ENCODE measurements around the gene MYO18B.

MYO18B gene

GRCh38 chr22:25816522-25817059, 74.6 kb downstream of the MYO18B start:
- Histone ChIP-seq H3K4me1 (ENCODE audit: control insufficient read depth, low read depth, low read length) (no peaks in the 10 kb centered on the region), H3K27me3 (ENCODE audit: control insufficient read depth, insufficient read depth, low read length) (no peaks in the 10 kb centered on the region), H3K36me3 (ENCODE audit: control insufficient read depth, low read depth, low read length) (no peaks in the 10 kb centered on the region), H3K27ac (ENCODE audit: low read length) (no peak overlapping the region), H3K4me3 (ENCODE audit: low read length) (no peak overlapping the region), H3K9ac (ENCODE audit: low read length) (no peak overlapping the region), H3K9me3 (ENCODE audit: control insufficient read depth, low read depth, low read length) (no peaks in the 10 kb centered on the region)

- no peaks in the 10 kb centered on the region for H3K36me3 ChIP-seq (ENCODE audit: control insufficient read depth, low read depth, low read length)
- H3K4me3 ChIP-seq (ENCODE audit: low read length), result no peak overlapping the region
- H3K4me1 ChIP-seq (ENCODE audit: control insufficient read depth, low read depth, low read length), result no peaks in the 10 kb centered on the region
- H3K27ac ChIP-seq (ENCODE audit: low read length), result no peak overlapping the region
- no peaks in the 10 kb centered on the region for H3K9me3 ChIP-seq (ENCODE audit: control insufficient read depth, low read depth, low read length)
- no peaks in the 10 kb centered on the region for H3K27me3 ChIP-seq (ENCODE audit: control insufficient read depth, insufficient read depth, low read length)
- H3K9ac ChIP-seq (ENCODE audit: low read length), result no peak overlapping the region
Measured at GRCh38 chr22:25817092-25817943, 75.3 kb downstream of the MYO18B start.

- Histone ChIP-seq H3K4me1 (ENCODE audit: control insufficient read depth, low read depth, low read length) (no peaks in the 10 kb centered on the region), H3K9ac (ENCODE audit: low read length) (no peak overlapping the region), H3K4me3 (ENCODE audit: low read length) (no peak overlapping the region), H3K9me3 (ENCODE audit: control insufficient read depth, low read depth, low read length) (no peaks in the 10 kb centered on the region), H3K36me3 (ENCODE audit: control insufficient read depth, low read depth, low read length) (no peaks in the 10 kb centered on the region), H3K27me3 (ENCODE audit: control insufficient read depth, insufficient read depth, low read length) (no peaks in the 10 kb centered on the region), H3K27ac (ENCODE audit: low read length) (no peak overlapping the region)
Measured at GRCh38 chr22:25818541-25818940, 76.6 kb downstream of the MYO18B start.

- Histone ChIP-seq H3K27me3 (ENCODE audit: control insufficient read depth, insufficient read depth, low read length) (no peaks in the 10 kb centered on the region), H3K27ac (ENCODE audit: low read length) (no peak overlapping the region), H3K36me3 (ENCODE audit: control insufficient read depth, low read depth, low read length) (no peaks in the 10 kb centered on the region), H3K4me1 (ENCODE audit: control insufficient read depth, low read depth, low read length) (no peaks in the 10 kb centered on the region), H3K4me3 (ENCODE audit: low read length) (no peak overlapping the region), H3K9me3 (ENCODE audit: control insufficient read depth, low read depth, low read length) (no peaks in the 10 kb centered on the region), H3K9ac (ENCODE audit: low read length) (no peak overlapping the region)
Measured at GRCh38 chr22:25822344-25822743, 80.4 kb downstream of the MYO18B start.

- Histone ChIP-seq H3K9ac (ENCODE audit: low read length) (no peak overlapping the region), H3K4me1 (ENCODE audit: control insufficient read depth, low read depth, low read length) (no peaks in the 10 kb centered on the region), H3K36me3 (ENCODE audit: control insufficient read depth, low read depth, low read length) (no peaks in the 10 kb centered on the region), H3K4me3 (ENCODE audit: low read length) (no peak overlapping the region), H3K27ac (ENCODE audit: low read length) (no peak overlapping the region), H3K9me3 (ENCODE audit: control insufficient read depth, low read depth, low read length) (no peaks in the 10 kb centered on the region), H3K27me3 (ENCODE audit: control insufficient read depth, insufficient read depth, low read length) (no peaks in the 10 kb centered on the region)
Measured at GRCh38 chr22:25823276-25823675, 81.3 kb downstream of the MYO18B start.

- Histone ChIP-seq H3K27me3 (ENCODE audit: control insufficient read depth, insufficient read depth, low read length) (no peaks in the 10 kb centered on the region), H3K9ac (ENCODE audit: low read length) (no peak overlapping the region), H3K36me3 (ENCODE audit: control insufficient read depth, low read depth, low read length) (no peaks in the 10 kb centered on the region), H3K27ac (ENCODE audit: low read length) (no peak overlapping the region), H3K4me1 (ENCODE audit: control insufficient read depth, low read depth, low read length) (no peaks in the 10 kb centered on the region), H3K9me3 (ENCODE audit: control insufficient read depth, low read depth, low read length) (no peaks in the 10 kb centered on the region), H3K4me3 (ENCODE audit: low read length) (no peak overlapping the region)
Measured at GRCh38 chr22:25824828-25825423, 82.9 kb downstream of the MYO18B start.

GRCh38 chr22:25827415-25827814, 85.4 kb downstream of the MYO18B start:
- H3K36me3 ChIP-seq (ENCODE audit: control insufficient read depth, low read depth, low read length), result no peaks in the 10 kb centered on the region
- no peaks in the 10 kb centered on the region for H3K4me1 ChIP-seq (ENCODE audit: control insufficient read depth, low read depth, low read length)
- H3K9me3 ChIP-seq (ENCODE audit: control insufficient read depth, low read depth, low read length), result no peaks in the 10 kb centered on the region
- H3K27me3 ChIP-seq (ENCODE audit: control insufficient read depth, insufficient read depth, low read length), result no peaks in the 10 kb centered on the region
- no peak overlapping the region for H3K27ac ChIP-seq (ENCODE audit: low read length)
- H3K4me3 ChIP-seq (ENCODE audit: low read length), result no peak overlapping the region
- no peak overlapping the region for H3K9ac ChIP-seq (ENCODE audit: low read length)

- Histone ChIP-seq H3K9me3 (ENCODE audit: control insufficient read depth, low read depth, low read length) (no peaks in the 10 kb centered on the region), H3K4me1 (ENCODE audit: control insufficient read depth, low read depth, low read length) (no peaks in the 10 kb centered on the region), H3K9ac (ENCODE audit: low read length) (no peak overlapping the region), H3K27me3 (ENCODE audit: control insufficient read depth, insufficient read depth, low read length) (no peaks in the 10 kb centered on the region), H3K36me3 (ENCODE audit: control insufficient read depth, low read depth, low read length) (no peaks in the 10 kb centered on the region), H3K4me3 (ENCODE audit: low read length) (no peak overlapping the region), H3K27ac (ENCODE audit: low read length) (no peak overlapping the region)
Measured at GRCh38 chr22:25828422-25828821, 86.4 kb downstream of the MYO18B start.

GRCh38 chr22:25829237-25829636, 87.2 kb downstream of the MYO18B start:
- Histone ChIP-seq H3K36me3 (ENCODE audit: control insufficient read depth, low read depth, low read length) (no peaks in the 10 kb centered on the region), H3K27me3 (ENCODE audit: control insufficient read depth, insufficient read depth, low read length) (no peaks in the 10 kb centered on the region), H3K27ac (ENCODE audit: low read length) (no peak overlapping the region), H3K9ac (ENCODE audit: low read length) (no peak overlapping the region), H3K4me1 (ENCODE audit: control insufficient read depth, low read depth, low read length) (no peaks in the 10 kb centered on the region), H3K9me3 (ENCODE audit: control insufficient read depth, low read depth, low read length) (no peaks in the 10 kb centered on the region), H3K4me3 (ENCODE audit: low read length) (no peak overlapping the region)

- H3K4me1 ChIP-seq (ENCODE audit: control insufficient read depth, low read depth, low read length), result no peaks in the 10 kb centered on the region
Measured at GRCh38 chr22:25829808-25830777, 88.1 kb downstream of the MYO18B start.

GRCh38 chr22:25833091-25833490, 91.1 kb downstream of the MYO18B start:
- Histone ChIP-seq H3K9me3 (ENCODE audit: control insufficient read depth, low read depth, low read length) (no peaks in the 10 kb centered on the region), H3K36me3 (ENCODE audit: control insufficient read depth, low read depth, low read length) (no peaks in the 10 kb centered on the region), H3K27ac (ENCODE audit: low read length) (no peak overlapping the region), H3K27me3 (ENCODE audit: control insufficient read depth, insufficient read depth, low read length) (no peaks in the 10 kb centered on the region), H3K9ac (ENCODE audit: low read length) (no peak overlapping the region), H3K4me1 (ENCODE audit: control insufficient read depth, low read depth, low read length) (no peaks in the 10 kb centered on the region), H3K4me3 (ENCODE audit: low read length) (no peak overlapping the region)

More at GRCh38 chr22:25829808-25830777, 88.1 kb downstream of the MYO18B start:
- Histone ChIP-seq H3K36me3 (ENCODE audit: control insufficient read depth, low read depth, low read length) (no peaks in the 10 kb centered on the region), H3K9me3 (ENCODE audit: control insufficient read depth, low read depth, low read length) (no peaks in the 10 kb centered on the region), H3K27me3 (ENCODE audit: control insufficient read depth, insufficient read depth, low read length) (no peaks in the 10 kb centered on the region), H3K27ac (ENCODE audit: low read length) (no peak overlapping the region), H3K4me3 (ENCODE audit: low read length) (no peak overlapping the region), H3K9ac (ENCODE audit: low read length) (no peak overlapping the region)
